Activated T-helper 17 cell treated with anti-CD3 and anti-CD28 coated beads, Interleukin-2, amount 50 U/mL, for 72 hours (primary cell): ENCODE data around the gene RBBP6. TPM values are rescaled to one million over a fixed set of nuclear protein-coding genes. Genes with fewer than 3 reads are reported as not detected.
"Not testable (repeated sequence)": the region's sequence is repeated elsewhere in the genome, so short reads cannot be mapped to it uniquely, and the experiment has no call there.

Experiments used
- ATAC-seq: fragments of 150-1000 bp; cut with Tn5 transposase; replicated peaks from 2 replicates; pipeline ENCODE4 v1.10.0; 2021; ENCODE audit warnings: mild to moderate bottlenecking, moderate library complexity
- H3K27ac Mint-ChIP-seq: one replicate; pipeline ENCODE4 v1.8.0; 2022; ENCODE audit warnings: mixed read lengths
- H3K27me3 Mint-ChIP-seq: one replicate; pipeline ENCODE4 v1.8.0; 2022; ENCODE audit warnings: mixed read lengths
- H3K36me3 Mint-ChIP-seq: one replicate; pipeline ENCODE4 v1.8.0; 2022; ENCODE audit warnings: low read depth, mild to moderate bottlenecking, mixed read lengths
- H3K4me1 Mint-ChIP-seq: one replicate; pipeline ENCODE4 v1.8.0; 2022; ENCODE audit warnings: mixed read lengths
- H3K4me3 Mint-ChIP-seq: one replicate; pipeline ENCODE4 v1.8.0; 2022; ENCODE audit warnings: mild to moderate bottlenecking, mixed read lengths
- H3K9me3 Mint-ChIP-seq: one replicate; pipeline ENCODE4 v1.8.0; 2022; ENCODE audit warnings: mixed read lengths
- total RNA-seq, 2 donors: library from RNA; stranded (reverse); gene quantifications; one replicate each; pipeline ENCODE4 v1.2.3, GENCODE V29; 2022

Gene RBBP6
- total RNA-seq, 2 donors from 2014 or later = 51.6 to 88.8 TPM

GRCh38 chr16:24613267-24613666 lies 73.9 kb downstream of the RBBP6 start:
- not testable (repeated sequence) for ATAC-seq, H3K27ac Mint-ChIP-seq, H3K4me1 Mint-ChIP-seq, H3K4me3 Mint-ChIP-seq, H3K36me3 Mint-ChIP-seq, H3K9me3 Mint-ChIP-seq
- H3K27me3 Mint-ChIP-seq = peaks cover 42% of the 10 kb centered on the region

GRCh38 chr16:24617502-24617901 lies 78.1 kb downstream of the RBBP6 start:
- Mint-ChIP-seq H3K36me3 (no peaks in the 10 kb centered on the region), H3K9me3 (no peaks in the 10 kb centered on the region), H3K4me3 (no peak overlapping the region), H3K4me1 (peaks cover 4% of the 10 kb centered on the region), H3K27ac (no peak overlapping the region), H3K27me3 (peaks cover 17% of the 10 kb centered on the region)
- no peak for ATAC-seq

Other genes starting within 250 kb of the RBBP6 start
- 10 to 100 TPM; 40.5 to 47.8 TPM for gene TNRC6A, start 190.1 kb downstream of the RBBP6 start, total RNA-seq